HG02840 (cell line): Measurements from ENCODE around the gene GADD45G.

Source experiments
- ATAC-seq: cut with Tn5 transposase; IDR thresholded peaks from one replicate; pipeline ENCODE4 v1.9.1; 2021; ENCODE audit warnings: mild to moderate bottlenecking, moderate library complexity, moderate number of reproducible peaks; ENCODE audit not compliant: unreplicated experiment, low FRiP score

GADD45G gene

DNA sequence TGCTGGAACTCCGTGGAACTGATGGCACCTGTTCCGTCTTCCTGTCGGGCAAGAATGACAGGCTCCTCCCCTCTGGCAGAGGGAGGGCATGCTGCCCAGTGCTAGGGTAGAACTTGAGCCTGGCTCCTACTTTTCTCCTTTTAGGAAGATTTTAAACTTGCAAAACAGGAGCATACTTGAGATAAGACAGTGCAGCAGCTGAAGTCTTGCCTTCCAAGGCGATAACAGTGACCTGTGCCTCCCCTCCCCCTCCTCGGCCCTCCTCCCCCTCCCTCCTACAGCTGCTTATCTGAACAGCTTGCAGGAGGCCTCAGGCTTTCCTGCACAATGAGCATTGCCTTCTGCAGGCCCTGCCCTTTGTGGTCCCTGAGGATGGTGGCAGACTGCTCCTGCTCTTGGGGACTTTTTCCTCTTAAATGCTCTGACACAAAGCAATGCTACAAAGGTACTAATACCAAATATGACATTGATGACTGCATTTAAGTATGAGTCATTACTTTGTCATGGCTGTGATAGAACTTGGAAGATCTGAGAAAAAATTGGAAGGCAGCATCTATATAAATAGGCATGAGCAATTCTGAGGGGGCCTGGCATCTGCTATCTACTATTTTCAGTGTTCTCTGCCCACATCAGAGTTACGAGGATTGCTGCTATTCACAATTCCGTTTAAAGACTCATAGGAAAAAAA lies 2.0 kb downstream of the GADD45G start:
- no peak for ATAC-seq

DNA sequence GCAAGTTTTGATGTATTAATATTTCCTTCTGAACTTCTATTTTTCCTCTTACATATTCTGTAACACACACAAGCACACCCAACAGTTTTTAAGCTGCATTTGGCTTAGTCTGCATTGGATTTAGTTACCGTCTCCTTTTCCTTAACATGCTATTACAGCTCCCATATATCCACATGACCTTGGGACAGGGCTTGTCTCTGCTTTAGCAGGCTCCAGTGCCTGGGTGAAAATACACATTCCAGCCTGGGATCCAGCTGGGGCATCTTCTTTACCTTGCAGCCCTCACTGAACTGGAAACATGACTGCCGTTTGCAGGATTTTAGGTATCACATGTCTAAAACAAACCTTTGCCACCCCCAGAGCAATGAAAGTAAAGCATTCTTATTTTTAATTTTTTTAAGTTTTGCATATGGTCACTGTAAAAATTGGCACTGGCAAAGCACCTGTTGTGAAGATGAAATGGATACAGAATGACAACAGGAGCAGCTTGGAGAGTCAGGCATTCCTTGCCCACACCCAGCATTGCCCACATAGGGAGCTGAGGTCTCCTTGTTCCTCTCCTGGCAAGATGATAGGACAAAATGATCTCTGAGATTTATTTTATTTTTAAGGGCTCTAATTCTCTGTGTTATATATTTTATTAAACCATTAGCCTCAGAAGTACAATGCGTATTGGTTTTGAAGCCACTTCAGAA lies 4.0 kb downstream of the GADD45G start:
- no peak for ATAC-seq

DNA sequence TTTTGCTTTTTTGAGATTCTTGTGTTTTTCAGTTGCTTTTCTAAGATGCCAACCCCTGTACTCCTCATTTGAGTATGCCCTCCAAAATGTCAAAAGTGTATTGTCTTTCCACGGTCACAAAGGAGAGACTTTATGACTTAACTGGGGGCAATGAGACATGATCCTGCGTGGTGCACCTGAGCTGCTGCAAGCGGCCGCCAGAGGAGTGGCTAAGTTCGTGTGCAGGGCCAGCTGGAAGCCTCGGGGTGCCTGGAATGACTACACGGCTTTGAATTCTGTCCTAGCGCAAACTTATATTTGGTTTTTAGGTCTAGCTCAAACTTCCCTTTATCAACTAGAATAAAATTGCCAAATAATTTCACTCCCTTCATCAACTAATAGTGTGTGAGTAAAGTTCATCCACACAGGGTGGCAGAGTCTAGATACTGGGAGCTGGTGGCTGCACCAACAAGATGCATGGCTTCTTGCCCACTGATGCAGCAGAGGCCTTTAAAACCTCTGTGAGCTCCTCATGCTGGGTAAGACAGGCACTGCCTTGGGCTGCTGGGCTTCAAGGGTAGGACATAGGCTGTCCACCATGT lies 4.7 kb downstream of the GADD45G start:
- no peak for ATAC-seq

DNA sequence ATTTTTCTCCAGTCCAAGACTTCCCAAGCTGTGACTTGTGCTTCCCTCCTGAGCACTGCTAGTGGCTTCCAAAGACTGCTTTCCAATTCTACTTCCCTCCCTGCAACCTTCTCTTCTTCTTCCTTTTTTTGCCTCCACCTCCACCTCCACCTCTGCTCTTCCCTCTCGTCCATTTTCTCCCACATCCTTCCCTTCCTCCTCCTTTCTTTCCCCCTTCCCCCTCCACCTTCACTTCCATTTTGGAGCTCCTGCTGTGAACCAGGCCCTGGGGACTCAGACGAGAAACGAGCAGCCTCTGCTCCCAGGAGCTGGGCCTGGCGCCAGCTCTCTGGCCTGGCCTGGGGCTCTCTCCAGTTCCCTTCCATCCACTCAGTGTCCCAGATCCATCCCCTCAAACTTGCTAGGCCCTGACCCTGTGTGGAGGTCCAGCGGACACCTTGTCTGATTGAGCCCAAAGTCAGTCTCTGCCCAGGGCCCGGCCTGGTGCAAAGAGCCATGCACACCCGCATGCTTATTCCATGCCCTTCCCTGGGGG lies 5.6 kb downstream of the GADD45G start:
- no peak for ATAC-seq

DNA sequence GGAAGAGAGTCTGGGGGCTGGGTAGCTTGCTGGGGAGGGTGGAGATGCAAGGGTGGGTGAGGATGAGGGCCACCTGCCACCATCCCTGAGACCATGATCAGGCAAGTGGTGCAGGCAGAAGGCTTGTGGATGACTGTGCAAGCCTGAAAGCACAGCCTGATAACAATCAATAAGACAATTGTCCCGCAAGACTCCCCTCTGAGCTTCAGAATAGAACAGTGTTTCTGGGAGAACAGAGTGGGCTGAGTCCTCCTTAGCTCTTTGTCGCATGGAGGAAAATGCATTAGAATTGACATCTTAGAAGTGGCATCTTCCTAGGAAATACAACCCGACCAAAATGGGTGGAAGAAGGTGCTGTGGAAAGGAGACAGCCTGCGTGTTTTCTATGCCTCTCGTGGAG lies 6.6 kb downstream of the GADD45G start:
- ATAC-seq, result no peak

DNA sequence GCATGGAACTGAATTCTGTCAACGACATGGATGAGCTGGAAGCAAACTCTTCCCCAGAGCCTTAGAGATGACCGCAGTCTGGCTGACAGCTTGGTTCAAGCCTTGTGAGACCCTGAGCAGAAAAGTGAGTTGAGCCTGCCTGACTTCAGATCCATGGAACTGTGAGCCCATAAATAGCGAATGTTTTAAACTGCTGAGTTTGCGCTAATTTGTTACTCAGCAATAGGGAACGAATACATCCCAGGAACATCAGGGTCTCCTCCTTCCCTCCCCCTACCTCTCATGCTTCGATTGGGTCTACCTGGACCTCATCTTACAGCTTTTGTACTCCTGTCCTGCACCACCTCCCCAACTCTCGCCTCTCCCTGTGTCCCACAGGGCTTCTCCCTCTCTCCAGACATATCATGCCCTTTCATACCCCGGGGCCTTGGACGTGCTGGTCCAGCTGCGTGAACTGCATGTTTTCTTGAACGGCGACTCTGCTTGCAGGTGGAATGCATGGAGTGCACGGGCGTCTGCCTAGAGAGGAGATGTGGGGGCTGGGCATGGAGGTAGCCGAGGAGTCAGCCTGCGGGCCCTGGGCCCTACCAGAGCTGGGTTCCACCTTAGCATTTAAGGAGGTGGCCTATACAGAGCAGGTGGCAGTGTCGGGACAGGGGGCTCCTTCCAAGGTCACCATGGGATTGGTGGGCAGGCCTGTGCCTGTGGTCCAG lies 7.9 kb downstream of the GADD45G start:
- ATAC-seq, result no peak

DNA sequence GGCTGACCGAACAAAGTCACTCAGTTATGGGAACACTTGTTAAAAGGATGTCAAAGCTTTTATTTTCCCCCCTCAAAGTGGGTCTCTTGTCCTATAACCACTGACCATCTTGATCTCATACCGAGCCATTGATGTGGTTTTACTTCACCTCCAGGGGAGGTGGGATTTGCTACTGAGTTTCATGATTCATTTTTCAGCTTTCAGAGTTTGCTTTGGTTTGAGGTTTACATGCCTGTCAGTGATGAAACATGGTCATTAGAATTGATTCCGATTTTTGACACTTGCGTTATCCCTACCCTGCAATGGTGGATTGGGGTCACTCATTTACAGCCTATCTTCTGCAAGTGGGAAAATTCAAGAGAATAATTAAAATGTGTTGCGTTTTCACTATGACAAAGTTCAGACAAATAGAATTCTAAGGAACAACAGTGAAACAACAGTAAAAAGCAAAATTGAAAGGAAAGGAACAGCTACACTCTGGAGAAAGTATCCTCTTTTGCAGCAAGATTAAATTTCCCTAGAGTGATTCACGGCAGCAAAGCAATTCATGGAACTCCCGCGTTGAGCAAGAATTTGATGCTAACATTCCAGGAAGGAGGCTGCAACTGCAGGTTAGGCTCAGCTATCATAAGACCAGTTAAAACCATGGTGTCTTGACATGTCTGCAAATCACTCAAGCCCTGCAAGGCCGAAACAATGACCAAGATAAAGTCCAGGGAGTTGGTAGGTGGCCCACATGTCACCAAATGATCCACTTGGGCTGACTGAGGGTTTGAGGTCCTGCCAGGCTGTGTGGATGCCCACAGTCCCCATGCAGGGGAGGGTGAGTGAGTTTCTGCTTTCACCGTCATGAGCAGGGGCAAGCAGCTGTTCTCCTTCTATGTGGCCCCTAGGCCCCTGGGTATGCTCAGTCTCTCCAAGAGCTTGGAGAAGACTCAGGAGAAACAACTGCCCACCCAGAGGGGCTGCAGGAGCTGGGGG lies 9.4 kb downstream of the GADD45G start:
- no peak for ATAC-seq

DNA sequence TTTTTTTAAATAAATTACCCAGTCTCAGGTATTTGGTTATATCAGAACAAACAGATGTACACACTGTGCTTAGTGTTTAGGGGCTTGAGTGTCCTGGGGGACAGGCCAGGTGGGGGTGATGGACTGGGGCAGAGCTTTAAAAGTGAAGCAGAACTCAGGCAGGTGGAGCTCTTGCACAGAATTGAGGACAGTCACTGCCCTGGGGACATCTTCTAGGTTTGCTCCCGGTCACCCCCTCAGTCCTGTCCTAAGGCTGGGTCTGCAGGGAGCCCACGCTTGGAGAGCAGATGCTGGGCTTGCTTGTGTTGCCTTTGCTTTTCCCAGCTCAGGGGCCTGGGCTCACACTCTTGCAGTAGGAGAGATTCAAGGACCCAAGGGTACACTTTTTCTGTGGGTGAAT lies 10.8 kb downstream of the GADD45G start:
- ATAC-seq, result no peak

DNA sequence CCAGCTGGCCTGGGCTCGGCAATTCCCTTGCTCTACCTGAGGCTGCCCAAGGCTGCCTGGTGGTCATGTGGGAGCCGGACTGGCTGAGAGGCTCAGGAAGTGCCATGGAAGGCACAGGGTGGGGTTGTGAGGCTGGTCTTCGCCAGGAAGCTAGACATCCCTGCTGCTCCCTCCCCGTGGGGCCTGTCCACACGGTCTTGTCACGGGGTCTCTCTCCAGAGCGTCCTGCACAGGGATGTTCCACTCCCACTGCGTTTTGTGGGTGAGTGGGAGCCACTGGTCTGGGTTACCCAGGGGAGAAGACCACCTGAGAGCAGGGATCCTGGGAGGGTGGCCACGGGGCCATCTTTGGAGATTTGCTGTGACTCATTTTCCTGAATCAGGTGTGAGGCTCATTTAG lies 11.6 kb downstream of the GADD45G start:
- ATAC-seq, result no peak

DNA sequence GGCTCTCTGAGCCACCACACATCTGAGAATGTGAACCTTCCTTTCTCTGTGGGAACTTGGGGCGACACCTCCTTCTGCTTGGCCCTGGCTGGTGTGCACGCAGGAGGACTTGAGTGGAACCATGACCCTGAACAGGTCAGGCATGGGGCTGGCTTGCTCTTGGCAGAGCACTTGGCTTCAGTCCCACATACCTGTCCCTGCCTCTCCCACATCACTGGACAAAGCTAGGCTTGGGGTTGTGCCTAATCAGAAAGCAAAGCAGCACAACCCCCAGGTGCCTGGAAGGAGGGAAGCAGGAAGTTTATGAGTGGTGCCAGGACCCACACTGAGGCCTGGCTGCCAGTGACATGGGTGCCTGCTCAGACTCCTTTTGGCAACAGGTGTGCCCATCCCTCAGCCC lies 13.2 kb downstream of the GADD45G start:
- ATAC-seq, result no peak

DNA sequence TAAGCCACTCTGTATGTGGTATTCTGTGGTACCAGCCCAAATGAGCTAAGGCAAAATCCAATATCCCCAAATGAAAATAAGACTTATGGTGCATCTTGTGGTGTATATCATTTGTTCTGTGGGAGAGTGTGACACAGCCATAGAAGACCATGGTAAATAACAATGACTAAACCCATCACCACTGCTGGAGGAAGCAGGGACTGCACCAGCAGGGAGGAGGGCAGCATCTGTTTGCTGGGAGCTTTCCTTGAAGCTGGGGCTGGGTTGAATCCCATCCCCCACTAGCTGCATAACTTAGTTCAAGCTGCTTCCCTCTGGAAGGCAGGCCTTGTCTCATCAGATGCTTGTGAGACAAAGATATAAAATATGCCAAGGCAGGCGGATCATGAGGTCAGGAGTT lies 14.2 kb downstream of the GADD45G start:
- no peak for ATAC-seq

DNA sequence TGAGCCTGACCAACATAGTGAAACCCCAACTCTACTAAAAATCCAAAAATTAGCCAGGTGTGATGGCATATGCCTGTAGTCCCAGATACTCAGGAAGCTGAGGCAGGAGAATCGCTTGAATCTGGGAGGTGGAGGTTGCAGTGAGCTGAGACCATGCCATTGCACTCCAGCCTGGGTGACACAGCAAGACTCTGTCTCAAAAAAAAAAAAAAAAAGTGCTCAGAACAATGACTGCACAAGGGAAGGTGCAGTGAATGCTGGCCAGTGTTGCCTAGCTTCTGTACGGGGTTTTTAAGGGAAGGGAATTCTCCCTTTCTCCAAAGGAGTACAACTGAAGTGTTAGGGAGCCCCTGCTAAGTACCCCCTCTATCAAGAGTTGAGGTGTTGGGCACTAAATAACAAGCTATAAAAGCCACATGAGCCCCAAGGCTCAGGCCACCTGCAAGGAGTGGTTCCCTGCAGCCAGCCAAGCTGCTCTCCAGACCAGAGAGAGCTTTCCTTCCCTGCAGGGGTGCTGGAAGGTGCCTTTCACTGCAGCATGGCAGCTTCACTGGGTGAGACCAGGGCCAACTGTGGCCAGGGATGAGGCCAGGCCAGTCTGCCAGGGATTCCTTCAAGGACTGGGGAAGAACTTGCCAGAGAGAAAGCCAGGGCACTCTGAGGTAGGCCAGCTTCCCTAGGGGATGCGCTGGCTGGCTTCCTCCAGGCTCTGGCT lies 14.8 kb downstream of the GADD45G start:
- ATAC-seq, result no peak

DNA sequence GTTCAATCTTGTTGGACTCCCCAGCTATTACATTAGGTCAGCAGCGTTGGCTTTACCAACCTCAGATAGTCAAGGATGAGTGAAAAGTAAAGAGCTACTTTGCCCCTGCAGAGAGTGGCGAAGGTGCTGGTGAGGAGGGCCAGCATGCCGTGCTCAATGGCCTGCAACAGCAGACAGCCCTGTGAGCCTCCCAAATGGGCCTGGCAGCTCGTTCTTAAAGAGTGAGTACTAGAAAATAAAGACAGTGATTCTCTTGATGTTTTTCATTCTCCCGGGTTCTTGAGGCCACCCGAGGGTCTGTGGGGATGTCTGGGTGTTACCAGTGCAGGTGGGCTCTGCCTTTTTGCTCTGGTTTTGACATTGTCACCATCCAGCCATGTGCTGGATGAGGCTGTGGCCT lies 16.2 kb downstream of the GADD45G start:
- ATAC-seq, result no peak

DNA sequence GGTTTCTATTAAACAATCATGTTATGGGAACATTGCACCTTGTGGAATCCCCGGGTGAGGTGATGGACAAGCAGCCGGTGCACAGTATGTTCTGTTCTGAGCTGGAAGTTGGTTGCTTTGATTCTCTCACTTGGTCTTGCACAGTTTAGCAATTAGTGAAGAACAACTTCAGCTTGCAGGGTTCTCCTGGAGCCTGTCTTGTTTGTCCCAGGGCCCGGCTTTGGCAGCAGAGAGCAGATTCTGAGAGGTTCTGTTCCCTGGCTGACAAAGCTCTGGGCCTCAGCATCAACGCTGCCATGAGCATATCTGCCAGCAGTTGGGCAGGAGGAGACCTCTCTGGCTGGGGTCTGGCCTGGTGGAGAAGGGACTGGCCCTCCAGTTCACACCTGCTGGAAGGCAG lies 16.9 kb downstream of the GADD45G start:
- no peak for ATAC-seq

DNA sequence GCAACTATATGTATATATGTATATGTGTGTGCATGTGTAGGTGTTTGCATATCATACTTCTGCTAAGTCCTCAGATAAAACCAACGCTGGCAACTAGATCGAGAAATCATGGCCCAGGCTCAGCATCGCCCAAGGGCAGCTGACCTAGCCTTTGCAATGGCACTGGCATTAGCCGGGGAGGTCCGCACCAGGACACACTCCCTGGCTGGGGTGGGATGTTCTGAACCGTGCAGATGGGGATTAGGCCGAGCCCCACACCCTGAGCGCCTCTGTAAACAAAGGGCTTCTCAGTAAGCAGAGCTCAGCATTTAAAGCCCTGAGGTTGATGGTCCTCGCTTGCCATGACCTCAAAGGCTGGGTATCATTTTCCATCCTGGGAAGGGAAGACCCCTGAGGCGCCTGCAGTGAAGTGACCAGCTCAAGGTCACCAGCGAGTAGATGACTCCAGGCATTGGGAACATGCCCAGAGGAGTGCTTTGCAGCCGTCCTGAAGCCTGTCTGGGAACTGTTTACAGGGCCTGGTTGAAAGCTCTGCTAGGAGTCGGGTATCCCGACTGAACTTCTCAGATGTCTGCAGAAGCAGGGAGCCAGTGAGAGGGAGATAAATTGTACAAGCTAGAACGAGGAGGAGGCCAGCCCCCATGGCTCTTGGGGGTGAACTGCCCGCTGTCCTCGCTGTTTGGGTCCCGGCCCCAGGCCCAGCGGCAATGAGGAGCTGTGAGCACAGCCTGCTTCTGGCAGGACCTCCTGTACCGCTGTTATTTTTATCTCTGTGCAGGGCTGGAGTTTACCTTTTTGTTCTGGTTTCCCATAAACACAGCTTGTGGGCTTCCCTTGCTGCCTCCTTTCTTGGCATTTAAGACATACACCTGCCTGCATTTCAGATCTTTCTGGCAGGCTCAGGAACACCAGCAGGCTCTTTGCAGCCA lies 18.4 kb downstream of the GADD45G start:
- ATAC-seq, result no peak

DNA sequence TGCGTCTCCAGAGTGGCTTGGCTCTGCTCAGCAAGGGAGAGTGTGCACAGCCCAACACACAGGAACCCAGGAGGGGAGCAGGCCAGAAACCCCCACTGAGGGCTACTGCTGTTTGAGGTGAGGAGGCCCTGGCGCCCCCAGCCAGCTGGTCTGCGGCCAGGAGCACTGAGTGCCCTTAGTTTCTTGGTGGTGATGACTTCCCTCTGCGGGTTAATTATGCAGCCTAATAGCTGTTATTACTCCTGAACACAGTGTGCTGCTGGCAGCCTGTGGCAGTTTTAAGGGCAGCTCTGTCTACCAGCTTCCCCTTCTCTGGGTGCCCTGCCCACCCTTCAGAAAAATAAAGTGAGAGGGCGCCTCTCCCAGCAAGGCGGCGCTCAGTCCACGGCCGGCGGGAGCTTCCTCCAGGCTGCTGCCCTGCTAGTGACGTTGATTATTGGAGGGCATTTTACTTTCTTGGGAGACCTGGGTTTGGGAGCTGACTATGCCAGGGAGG lies 19.2 kb downstream of the GADD45G start:
- no peak for ATAC-seq

DNA sequence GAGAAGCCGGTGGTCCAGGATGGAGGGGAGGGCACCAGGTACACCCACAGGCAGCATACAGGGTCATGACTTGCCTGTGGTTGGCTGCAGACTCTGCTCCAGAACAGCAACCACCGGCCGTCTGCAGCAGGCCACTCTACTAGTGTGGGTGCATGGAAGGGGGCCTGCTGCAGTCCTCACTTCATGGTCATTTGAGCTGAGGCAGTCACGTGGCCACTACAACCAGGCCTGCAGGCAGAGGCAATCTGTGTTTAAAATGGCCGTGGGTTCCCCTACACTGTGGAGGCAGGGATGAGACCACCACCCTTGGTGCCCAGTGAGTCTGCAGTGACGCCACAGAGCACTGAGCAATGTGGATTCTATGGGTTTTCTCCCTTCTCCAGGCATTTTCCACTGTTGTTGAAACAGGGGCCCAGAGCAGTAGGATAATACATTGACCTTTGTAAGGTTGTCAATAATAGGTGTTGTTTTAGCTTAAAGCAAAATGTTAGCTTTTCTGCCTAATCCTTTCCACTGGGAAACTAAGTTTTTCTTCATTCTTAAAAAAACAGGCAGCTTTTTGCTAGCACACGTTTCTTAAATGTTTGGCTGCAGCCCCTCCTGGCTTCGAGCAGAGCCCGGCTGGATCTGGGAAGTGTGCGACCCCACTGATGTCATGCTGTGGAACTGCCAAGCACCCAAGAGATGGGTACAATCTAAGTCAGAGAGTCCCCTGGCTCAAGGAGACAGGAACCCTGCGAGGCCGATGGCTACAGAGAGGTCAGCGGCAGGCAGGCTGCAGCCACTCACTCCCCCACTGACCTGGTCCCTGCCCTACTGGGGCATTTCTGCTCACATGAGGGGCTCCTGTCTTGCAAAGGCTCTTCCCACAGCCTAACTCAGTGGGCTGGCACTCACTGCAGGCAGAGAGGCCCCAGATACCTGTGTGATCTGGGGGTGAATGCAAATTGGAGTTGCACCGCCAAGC lies 21.2 kb downstream of the GADD45G start:
- no peak for ATAC-seq
